Left lung (tissue), 10 donors: ENCODE results near the gene H2BK1. TPM values are rescaled to one million over a fixed set of nuclear protein-coding genes. Genes with fewer than 3 reads are reported as not detected.

Experiments used
- ATAC-seq: fragments of 200-7000 bp; cut with Tn5 transposase; one replicate; pipeline ENCODE4 v1.9.1; 2020; ENCODE audit warnings: moderate library complexity
- DNase-seq, 4 donors: peaks; one replicate each; pipeline ENCODE4 v3.0.0-alpha.2; 2013 to 2020
- H3K27ac ChIP-seq, 2 donors: fragments of 200-600 bp; sonication (generic) in 1 of 2; one replicate each; pipeline versions ENCODE4 v1.5.0 to v1.8.0; 2020 to 2021
- H3K27me3 ChIP-seq, 2 donors: fragments of 200-600 bp; sonication (generic) in 1 of 2; one replicate each; pipeline versions ENCODE4 v1.5.0 to v1.8.0; 2020 to 2021
- H3K36me3 ChIP-seq, 2 donors: fragments of 200-600 bp; sonication (generic) in 1 of 2; one replicate each; pipeline versions ENCODE4 v1.5.0 to v1.8.0; 2020 to 2021
- H3K4me1 ChIP-seq, 2 donors: fragments of 200-600 bp; one replicate each; pipeline ENCODE4 v1.8.0; 2021
- H3K4me3 ChIP-seq, 2 donors: fragments of 200-600 bp; sonication (generic) in 1 of 2; one replicate each; pipeline versions ENCODE4 v1.5.0 to v1.8.0; 2020 to 2021; ENCODE audit warnings: mild to moderate bottlenecking in 1 of 2
- H3K9me3 ChIP-seq, 2 donors: fragments of 200-600 bp; sonication (generic) in 1 of 2; one replicate each; pipeline versions ENCODE4 v1.5.0 to v1.8.0; 2020 to 2021
- CTCF ChIP-seq, 2 donors: fragments of 200-600 bp; sonication (generic) in 1 of 2; IDR thresholded peaks; one replicate each; pipeline versions ENCODE4 v1.5.0 to v1.8.0; 2021; ENCODE audit warnings: antibody characterized with exemption in 2 of 2
- intact Hi-C, 2 donors: fragments of 100-400 bp; cut with DNase I; formaldehyde crosslinking; loops; one replicate each; pipeline versions ENCODE4 v1.11.2 to v1.14.2; 2022
- polyA plus RNA-seq, 6 donors: library from polyadenylated mRNA; unstranded; fragments of 120-200 nt; gene quantifications; one replicate each; pipeline ENCODE4 v1.2.1, GENCODE V29; 2013; ENCODE audit not compliant: insufficient read length in 6 of 6
- total RNA-seq, 2 donors: library from RNA; stranded (reverse); fragmentation: NEBNext Ultra II Directional; extraction: Animal tissue kit (Norgen Biotek cat#: 25700); gene quantifications; one replicate each; pipeline ENCODE4 v1.2.1, GENCODE V29; 2021
- donor health status: DM: no; HTN: yes; CAD: no.
- donor health status: DM: no; HTN: no; CAD: no.

H2BK1 gene
- total and polyA plus RNA-seq, 8 donors = not detected

GRCh38 chr7:151185762-151186639, 24.3 kb downstream of the H2BK1 start:
- DNase-seq (peak in 1 of 4 donors; percentile 16), ATAC-seq (no peak)
- Histone ChIP-seq H3K27me3 (peaks cover 0 to 11% of the 10 kb centered on the region in 2 donors), H3K9me3 (no peaks in the 10 kb centered on the region), H3K4me3 (no peak overlapping the region), H3K4me1 (no peaks in the 10 kb centered on the region), H3K27ac (no peak overlapping the region), H3K36me3 (no peaks in the 10 kb centered on the region)
- TF ChIP-seq CTCF (IDR thresholded peaks at IDR 0.05) = no peak
- intact Hi-C loops = no loop called here

- H3K4me1 ChIP-seq = no peaks in the 10 kb centered on the region
- H3K9me3 ChIP-seq = no peaks in the 10 kb centered on the region
- no peak for TF ChIP-seq CTCF (IDR thresholded peaks at IDR 0.05)
- no peak overlapping the region for H3K4me3 ChIP-seq
- H3K36me3 ChIP-seq = no peaks in the 10 kb centered on the region
- intact Hi-C loops = no loop called here
- peaks cover 0 to 37% of the 10 kb centered on the region in 2 donors for H3K27me3 ChIP-seq
- ATAC-seq (no peak), DNase-seq (peak in 2 of 4 donors; percentile 30 to 71)
- H3K27ac ChIP-seq = no peak overlapping the region
Observed at GRCh38 chr7:151181011-151181431, 29.3 kb downstream of the H2BK1 start.

- H3K27ac ChIP-seq = no peak overlapping the region
- DNase-seq (no peak), ATAC-seq (no peak)
- H3K4me3 ChIP-seq = no peak overlapping the region
- intact Hi-C loops = no loop called here
- H3K4me1 ChIP-seq = no peaks in the 10 kb centered on the region
- no peaks in the 10 kb centered on the region for H3K9me3 ChIP-seq
- TF ChIP-seq CTCF (IDR thresholded peaks at IDR 0.05) = no peak
- peaks cover 0 to 47% of the 10 kb centered on the region in 2 donors for H3K27me3 ChIP-seq
- no peaks in the 10 kb centered on the region for H3K36me3 ChIP-seq
Observed at GRCh38 chr7:151179946-151180345, 30.3 kb downstream of the H2BK1 start.

GRCh38 chr7:151179287-151179860, 30.9 kb downstream of the H2BK1 start:
- intact Hi-C loops = no loop called here
- Histone ChIP-seq H3K4me1 (no peaks in the 10 kb centered on the region), H3K36me3 (no peaks in the 10 kb centered on the region), H3K4me3 (no peak overlapping the region), H3K27ac (no peak overlapping the region), H3K9me3 (no peaks in the 10 kb centered on the region), H3K27me3 (peaks cover 0 to 53% of the 10 kb centered on the region in 2 donors)
- DNase-seq (no peak), ATAC-seq (no peak)
- no peak for TF ChIP-seq CTCF (IDR thresholded peaks at IDR 0.05)

- H3K9me3 ChIP-seq = no peaks in the 10 kb centered on the region
- ATAC-seq (no peak), DNase-seq (no peak)
- no peak overlapping the region for H3K27ac ChIP-seq
- no peaks in the 10 kb centered on the region for H3K4me1 ChIP-seq
- intact Hi-C loops = no loop called here
- H3K4me3 ChIP-seq = no peak overlapping the region
- H3K36me3 ChIP-seq = no peaks in the 10 kb centered on the region
- H3K27me3 ChIP-seq = peaks cover 0 to 59% of the 10 kb centered on the region in 2 donors
- no peak for TF ChIP-seq CTCF (IDR thresholded peaks at IDR 0.05)
Observed at GRCh38 chr7:151178831-151179230, 31.5 kb downstream of the H2BK1 start.
